OCI-LY3 (cell line): Measurements from ENCODE around the gene TRIM26.

Experiments
- H2AFZ ChIP-seq: fragments of 200-600, 300-600 bp; shearing (Covaris generic); 2 replicates; pipeline ENCODE4 v1.6.0; 2014; ENCODE audit warnings: antibody characterized with exemption, low read depth, low read length
- H3K27ac ChIP-seq: fragments of 200-600, 300-600 bp; sonication (generic); 2 replicates; pipeline ENCODE4 v1.5.1; 2014; ENCODE audit warnings: mild to moderate bottlenecking, low read length, moderate library complexity, mixed read lengths
- H3K27me3 ChIP-seq: fragments of 200-600, 300-600 bp; sonication (generic); 2 replicates; pipeline ENCODE4 v1.6.1; 2014; ENCODE audit warnings: low read depth, low read length, mixed read lengths
- H3K36me3 ChIP-seq: fragments of 200-600, 300-600 bp; sonication (generic); replicated peaks from 2 replicates; pipeline ENCODE3; 2014; ENCODE audit warnings: low read depth, low read length, mixed read lengths
- H3K4me1 ChIP-seq: fragments of 300-600, 200-600 bp; sonication (generic); 2 replicates; pipeline ENCODE4 v1.6.1; 2014; ENCODE audit warnings: low read length, mixed read lengths
- H3K4me2 ChIP-seq: fragments of 200-600, 300-600 bp; sonication (generic); 2 replicates; pipeline ENCODE4 v1.6.1; 2014; ENCODE audit warnings: low read length, mixed read lengths
- H3K4me3 ChIP-seq: fragments of 300-600, 200-600 bp; sonication (generic); 2 replicates; pipeline ENCODE4 v1.5.1; 2014; ENCODE audit warnings: antibody characterized with exemption, mild to moderate bottlenecking, low read length, moderate library complexity
- H3K79me2 ChIP-seq: fragments of 300-600, 200-600 bp; shearing (Covaris generic); 2 replicates; pipeline ENCODE4 v1.6.1; 2014; ENCODE audit warnings: mild to moderate bottlenecking, low read length, mixed read lengths
- H3K9ac ChIP-seq: fragments of 300-600, 200-600 bp; shearing (Covaris generic); 2 replicates; pipeline ENCODE4 v1.6.0; 2014; ENCODE audit warnings: mild to moderate bottlenecking, low read length, moderate library complexity
- H3K9me3 ChIP-seq: fragments of 200-600, 300-600 bp; shearing (Covaris generic); 2 replicates; pipeline ENCODE4 v1.6.1; 2014; ENCODE audit warnings: low read length, mixed read lengths; ENCODE audit not compliant: insufficient read depth
- H4K20me1 ChIP-seq: fragments of 200-600, 300-600 bp; sonication (generic); 2 replicates; pipeline ENCODE4 v1.6.1; 2016; ENCODE audit warnings: low read length, mixed read lengths; ENCODE audit not compliant: insufficient read depth
- EZH2phosphoT487 ChIP-seq: fragments of 200-600 bp; shearing (Covaris generic); IDR thresholded peaks from 2 replicates; pipeline ENCODE4 v1.6.1; 2018; ENCODE audit warnings: antibody characterized with exemption, mixed run types, low read depth
- TF ChIP-seq, protein P1 (sequence below): fragments of 200-600, 300-600 bp; sonication (generic); IDR thresholded peaks from 2 replicates; pipeline ENCODE4 v1.5.1; 2014; ENCODE audit warnings: antibody characterized with exemption, low read length, low read depth

Gene TRIM26, protein sequence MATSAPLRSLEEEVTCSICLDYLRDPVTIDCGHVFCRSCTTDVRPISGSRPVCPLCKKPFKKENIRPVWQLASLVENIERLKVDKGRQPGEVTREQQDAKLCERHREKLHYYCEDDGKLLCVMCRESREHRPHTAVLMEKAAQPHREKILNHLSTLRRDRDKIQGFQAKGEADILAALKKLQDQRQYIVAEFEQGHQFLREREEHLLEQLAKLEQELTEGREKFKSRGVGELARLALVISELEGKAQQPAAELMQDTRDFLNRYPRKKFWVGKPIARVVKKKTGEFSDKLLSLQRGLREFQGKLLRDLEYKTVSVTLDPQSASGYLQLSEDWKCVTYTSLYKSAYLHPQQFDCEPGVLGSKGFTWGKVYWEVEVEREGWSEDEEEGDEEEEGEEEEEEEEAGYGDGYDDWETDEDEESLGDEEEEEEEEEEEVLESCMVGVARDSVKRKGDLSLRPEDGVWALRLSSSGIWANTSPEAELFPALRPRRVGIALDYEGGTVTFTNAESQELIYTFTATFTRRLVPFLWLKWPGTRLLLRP

GRCh38 chr6:30212865-30213666 is at the start of gene TRIM26:
Gene TRIM26, minus strand, starts transcription at chr6:30213406. Its CDS starts 14,303 bp downstream, at chr6:30199103.
- TF ChIP-seq, protein P1, sequence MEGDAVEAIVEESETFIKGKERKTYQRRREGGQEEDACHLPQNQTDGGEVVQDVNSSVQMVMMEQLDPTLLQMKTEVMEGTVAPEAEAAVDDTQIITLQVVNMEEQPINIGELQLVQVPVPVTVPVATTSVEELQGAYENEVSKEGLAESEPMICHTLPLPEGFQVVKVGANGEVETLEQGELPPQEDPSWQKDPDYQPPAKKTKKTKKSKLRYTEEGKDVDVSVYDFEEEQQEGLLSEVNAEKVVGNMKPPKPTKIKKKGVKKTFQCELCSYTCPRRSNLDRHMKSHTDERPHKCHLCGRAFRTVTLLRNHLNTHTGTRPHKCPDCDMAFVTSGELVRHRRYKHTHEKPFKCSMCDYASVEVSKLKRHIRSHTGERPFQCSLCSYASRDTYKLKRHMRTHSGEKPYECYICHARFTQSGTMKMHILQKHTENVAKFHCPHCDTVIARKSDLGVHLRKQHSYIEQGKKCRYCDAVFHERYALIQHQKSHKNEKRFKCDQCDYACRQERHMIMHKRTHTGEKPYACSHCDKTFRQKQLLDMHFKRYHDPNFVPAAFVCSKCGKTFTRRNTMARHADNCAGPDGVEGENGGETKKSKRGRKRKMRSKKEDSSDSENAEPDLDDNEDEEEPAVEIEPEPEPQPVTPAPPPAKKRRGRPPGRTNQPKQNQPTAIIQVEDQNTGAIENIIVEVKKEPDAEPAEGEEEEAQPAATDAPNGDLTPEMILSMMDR: no peak
- TF ChIP-seq EZH2phosphoT487: no peak
- peak within 1 kb of the TSS; percentile 74; the same call in 1 of the 2 replicates for H2AFZ ChIP-seq

DNA sequence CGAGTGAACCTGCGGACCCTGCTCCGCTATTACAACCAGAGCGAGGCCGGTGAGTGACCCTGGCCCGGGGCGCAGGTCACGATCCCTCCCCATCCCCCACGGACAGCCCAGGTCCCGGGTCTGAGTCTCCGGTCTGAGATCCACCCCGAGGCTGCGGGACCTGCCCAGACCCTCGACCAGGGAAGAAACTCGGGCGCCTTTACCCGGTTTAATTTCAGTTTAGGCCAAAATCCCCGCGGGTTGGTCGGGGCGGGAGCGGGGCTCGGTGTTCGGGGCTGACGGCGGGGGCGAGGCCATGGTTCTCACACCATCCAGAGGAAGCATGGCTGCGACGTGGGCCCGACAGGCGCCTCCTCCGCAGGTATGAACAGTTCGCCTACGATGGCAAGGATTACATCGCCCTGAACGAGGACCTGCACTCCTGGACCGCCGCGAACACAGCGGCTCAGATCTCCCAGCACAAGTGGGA is 46.9 kb upstream of the TRIM26 start:
- Histone ChIP-seq H3K4me2 (peak overlapping the region; percentile 82), H4K20me1 (no peaks in the 10 kb centered on the region), H3K27ac (no peak overlapping the region), H2AFZ (no peak overlapping the region), H3K4me1 (peaks cover 5% of the 10 kb centered on the region), H3K4me3 (peak overlapping the region; percentile 87), H3K9me3 (no peaks in the 10 kb centered on the region), H3K36me3 (peaks cover 1% of the 10 kb centered on the region), H3K9ac (peak overlapping the region; percentile 76; the same call in 1 of the 2 replicates), H3K79me2 (no peaks in the 10 kb centered on the region), H3K27me3 (no peaks in the 10 kb centered on the region)
- TF ChIP-seq, protein P1: no peak
- TF ChIP-seq EZH2phosphoT487: no peak

More at GRCh38 chr6:30212865-30213666, at the start of gene TRIM26:
- Histone ChIP-seq H3K4me1 (peaks cover 22% of the 10 kb centered on the region), H3K36me3 (peaks cover 9% of the 10 kb centered on the region), H3K9ac (peak within 1 kb of the TSS; percentile 90), H3K9me3 (no peaks in the 10 kb centered on the region), H4K20me1 (peaks cover 27% of the 10 kb centered on the region), H3K27ac (peak within 1 kb of the TSS; percentile 84), H3K4me2 (peak within 1 kb of the TSS; percentile 85), H3K27me3 (no peaks in the 10 kb centered on the region), H3K79me2 (peaks cover 47% of the 10 kb centered on the region), H3K4me3 (peak within 1 kb of the TSS; percentile 85)

GRCh38 chr6:30259140-30260035 is 46.2 kb upstream of the TRIM26 start:
- Histone ChIP-seq H3K9ac (peak overlapping the region; percentile 76), H2AFZ (peak overlapping the region; percentile 98), H3K4me3 (peak overlapping the region; percentile 87), H3K4me2 (peak overlapping the region; percentile 82), H3K36me3 (no peaks in the 10 kb centered on the region), H3K27me3 (no peaks in the 10 kb centered on the region), H3K4me1 (peaks cover 5% of the 10 kb centered on the region), H3K79me2 (no peaks in the 10 kb centered on the region), H3K27ac (peak overlapping the region; percentile 48), H4K20me1 (no peaks in the 10 kb centered on the region), H3K9me3 (no peaks in the 10 kb centered on the region)
- TF ChIP-seq EZH2phosphoT487: no peak
- TF ChIP-seq, protein P1: no peak
